MM.1S (cell line): ENCODE results near the gene AP5M1.

ENCODE experiments used
- EZH2 ChIP-seq: fragments of 300-600 bp; sonication (generic); optimal IDR thresholded peaks from 2 replicates; pipeline ENCODE3; 2017; ENCODE audit warnings: low read depth, mild to moderate bottlenecking, antibody characterized with exemption, low read length, mixed read lengths
- EZH2phosphoT487 ChIP-seq: fragments of 300-600 bp; sonication (generic); IDR thresholded peaks from 2 replicates; pipeline ENCODE4 v1.6.1; 2018; ENCODE audit warnings: antibody characterized with exemption, low read length
- TF ChIP-seq, protein P1 (sequence below): fragments of 300-600 bp; sonication (generic); IDR thresholded peaks from 2 replicates; pipeline ENCODE4 v1.5.1; 2016; ENCODE audit warnings: antibody characterized with exemption, low read length, mixed read lengths

DNA sequence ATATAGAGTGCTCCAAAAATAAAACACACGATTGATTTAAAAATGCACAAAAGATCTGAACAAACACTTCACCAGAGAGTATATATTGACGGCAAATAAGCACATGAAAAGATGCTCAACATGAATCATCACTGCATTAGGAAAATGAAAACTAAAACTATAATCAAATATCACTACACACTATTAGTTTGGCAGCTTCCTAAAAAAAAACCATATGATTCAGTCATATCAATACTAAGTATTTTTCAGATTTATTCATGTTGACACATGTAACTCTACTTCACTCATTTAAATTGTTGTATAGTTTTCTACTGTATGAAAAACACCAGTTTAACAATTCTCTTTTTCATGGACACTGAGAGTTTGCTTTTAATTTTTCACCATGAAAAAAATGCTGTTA lies 41.7 kb upstream of the AP5M1 start:
- TF ChIP-seq EZH2 (no peak), EZH2phosphoT487 (no peak)
- TF ChIP-seq, protein P1, sequence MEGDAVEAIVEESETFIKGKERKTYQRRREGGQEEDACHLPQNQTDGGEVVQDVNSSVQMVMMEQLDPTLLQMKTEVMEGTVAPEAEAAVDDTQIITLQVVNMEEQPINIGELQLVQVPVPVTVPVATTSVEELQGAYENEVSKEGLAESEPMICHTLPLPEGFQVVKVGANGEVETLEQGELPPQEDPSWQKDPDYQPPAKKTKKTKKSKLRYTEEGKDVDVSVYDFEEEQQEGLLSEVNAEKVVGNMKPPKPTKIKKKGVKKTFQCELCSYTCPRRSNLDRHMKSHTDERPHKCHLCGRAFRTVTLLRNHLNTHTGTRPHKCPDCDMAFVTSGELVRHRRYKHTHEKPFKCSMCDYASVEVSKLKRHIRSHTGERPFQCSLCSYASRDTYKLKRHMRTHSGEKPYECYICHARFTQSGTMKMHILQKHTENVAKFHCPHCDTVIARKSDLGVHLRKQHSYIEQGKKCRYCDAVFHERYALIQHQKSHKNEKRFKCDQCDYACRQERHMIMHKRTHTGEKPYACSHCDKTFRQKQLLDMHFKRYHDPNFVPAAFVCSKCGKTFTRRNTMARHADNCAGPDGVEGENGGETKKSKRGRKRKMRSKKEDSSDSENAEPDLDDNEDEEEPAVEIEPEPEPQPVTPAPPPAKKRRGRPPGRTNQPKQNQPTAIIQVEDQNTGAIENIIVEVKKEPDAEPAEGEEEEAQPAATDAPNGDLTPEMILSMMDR, result no peak
